ENCODE results near the gene CNTNAP5.

Gene CNTNAP5

DNA sequence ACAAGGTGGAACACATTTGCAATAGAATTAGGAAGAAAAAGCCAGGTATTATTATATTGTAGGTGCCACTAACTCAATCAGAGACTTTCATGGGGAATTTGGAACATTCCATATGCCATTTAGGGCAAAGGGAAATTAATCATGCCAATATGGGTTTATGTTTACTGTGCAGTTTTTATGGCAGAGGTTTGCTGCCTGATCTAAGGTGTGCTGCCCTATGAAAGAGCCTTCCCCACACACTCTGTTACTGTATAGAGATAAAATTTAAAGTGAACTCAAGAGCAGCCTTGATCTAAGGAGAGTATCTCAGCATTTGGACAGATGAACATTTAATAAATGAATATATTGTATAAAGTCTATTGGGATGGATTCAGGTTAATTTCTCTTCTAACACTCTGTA lies 771.6 kb downstream of the CNTNAP5 start:
- CTCF ChIA-PET, result no interaction called here
- TF ChIP-seq CTCF (IDR thresholded peaks at IDR 0.05; ENCODE audit: control extremely low read depth, extremely low read depth, low read depth, missing control alignments), result no peak
- no peak for DNase-seq (ENCODE audit: extremely low spot score)
- POLR2A ChIA-PET, result no interaction called here

- no peak for DNase-seq (ENCODE audit: extremely low spot score)
- no peak for TF ChIP-seq CTCF (IDR thresholded peaks at IDR 0.05; ENCODE audit: control extremely low read depth, extremely low read depth, low read depth, missing control alignments)
- ChIA-PET POLR2A (no interaction called here), CTCF (no interaction called here)
Measured at GRCh38 chr2:124797049-124797448, 772.0 kb downstream of the CNTNAP5 start.

GRCh38 chr2:124798551-124798950 lies 773.5 kb downstream of the CNTNAP5 start:
- POLR2A ChIA-PET, result no interaction called here
- TF ChIP-seq CTCF (IDR thresholded peaks at IDR 0.05; ENCODE audit: control extremely low read depth, extremely low read depth, low read depth, missing control alignments), result no peak
- CTCF ChIA-PET, result no interaction called here
- DNase-seq (ENCODE audit: extremely low spot score), result no peak

DNA sequence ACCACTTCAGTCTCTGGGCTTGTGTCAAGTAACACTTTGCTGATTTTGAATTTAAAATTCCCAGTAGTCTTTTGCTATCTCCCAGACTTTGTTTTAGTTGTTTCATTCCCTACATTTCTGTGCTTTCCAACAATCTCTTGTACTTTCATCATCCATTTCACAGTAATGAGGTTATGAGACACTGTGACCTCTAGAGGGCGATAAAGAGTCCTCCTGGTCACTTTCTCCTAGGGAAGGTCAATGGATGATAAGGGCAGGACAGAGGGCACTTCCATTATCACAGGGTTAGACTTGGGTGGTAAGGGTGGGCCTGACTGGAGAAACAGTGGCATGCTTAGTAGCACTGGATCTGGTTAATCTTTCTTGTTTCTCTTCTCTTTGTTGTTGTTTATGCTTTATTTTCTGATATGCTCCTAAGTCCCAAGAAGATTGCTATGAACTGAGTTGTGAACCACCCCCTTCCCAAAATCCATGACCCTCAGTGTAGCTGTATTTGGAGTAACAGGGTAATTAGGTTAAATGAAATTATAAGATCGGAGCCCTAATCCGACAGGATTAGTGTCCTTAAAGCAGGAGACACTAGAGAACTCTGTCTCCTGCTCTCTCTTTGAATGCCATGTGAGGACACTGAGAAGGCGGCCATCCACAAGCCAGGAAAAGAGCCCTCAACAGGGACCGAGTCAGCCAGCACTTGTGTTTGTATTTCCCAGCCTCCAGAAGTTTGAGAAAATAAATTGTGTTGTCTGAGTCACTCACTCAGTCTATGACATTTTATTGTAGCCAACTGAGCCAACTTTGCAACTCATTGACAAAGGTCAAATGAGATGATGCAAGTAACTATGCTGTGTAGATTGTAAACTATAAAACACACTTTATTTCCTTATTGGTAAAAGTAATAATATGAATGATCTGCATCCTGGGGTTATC lies 779.2 kb downstream of the CNTNAP5 start:
- ChIA-PET POLR2A (no interaction called here), CTCF (interaction anchor here (1.1 to 2.1 kb wide), 3 partner anchors 10 to 668 kb away, joined by 4 to 10 read pairs (median 5); no protein-coding TSS in a partner anchor)
- peak; percentile 74 for TF ChIP-seq CTCF (IDR thresholded peaks at IDR 0.05; ENCODE audit: control extremely low read depth, extremely low read depth, low read depth, missing control alignments)
- peak; percentile 40 for DNase-seq (ENCODE audit: extremely low spot score)

DNA sequence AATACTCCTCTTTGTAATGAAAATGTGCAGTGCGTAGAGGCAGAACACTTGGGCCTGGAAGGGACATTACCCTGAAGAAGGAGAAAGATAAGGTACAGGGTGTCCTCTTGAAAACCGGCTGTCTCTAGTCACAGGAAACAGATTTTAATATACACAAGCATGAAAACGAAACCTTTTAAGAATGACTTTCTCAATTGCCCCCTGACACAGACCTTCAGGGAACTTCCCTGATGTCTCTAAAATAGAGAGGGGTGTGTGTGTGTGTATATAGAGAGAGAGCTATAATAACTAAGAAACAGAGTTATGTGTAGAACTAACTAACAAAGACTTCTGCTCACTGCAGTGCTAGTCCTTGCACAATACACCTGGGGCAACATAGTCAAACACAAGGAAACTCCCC lies 780.0 kb downstream of the CNTNAP5 start:
- CTCF ChIA-PET, result interaction anchor here (1.1 to 2.1 kb wide), 3 partner anchors 9 to 667 kb away, joined by 4 to 10 read pairs (median 5); no protein-coding TSS in a partner anchor
- POLR2A ChIA-PET, result no interaction called here

DNA sequence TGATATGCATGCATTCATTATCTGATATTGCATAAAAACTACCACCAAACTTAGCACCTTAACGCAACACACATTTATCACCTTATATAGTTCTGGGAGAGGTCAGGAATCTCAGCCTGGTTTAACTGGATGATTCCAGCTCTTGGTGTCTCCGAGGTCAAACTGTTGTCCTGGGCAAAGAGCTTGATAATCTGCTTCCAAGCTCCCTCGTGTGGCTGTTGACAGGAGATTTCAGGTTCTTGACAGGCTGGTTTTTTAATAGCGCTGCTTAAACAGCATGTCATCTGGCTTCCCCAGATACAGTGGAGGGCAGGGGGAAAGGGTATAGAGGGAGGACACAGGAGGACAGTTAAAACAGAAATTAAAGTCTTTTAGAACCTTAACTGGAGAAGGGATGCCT lies 785.0 kb downstream of the CNTNAP5 start:
- no peak for TF ChIP-seq CTCF (IDR thresholded peaks at IDR 0.05; ENCODE audit: control extremely low read depth, extremely low read depth, low read depth, missing control alignments)
- DNase-seq (ENCODE audit: extremely low spot score), result no peak
- ChIA-PET CTCF (interaction anchor here (1.6 kb wide), 1 partner anchor 10 kb away, joined by 6 read pairs; no protein-coding TSS in a partner anchor), POLR2A (no interaction called here)

More for the DNA sequence above, 780.0 kb downstream of the CNTNAP5 start:
- peak; percentile 10 for DNase-seq (ENCODE audit: extremely low spot score)
- no peak for TF ChIP-seq CTCF (IDR thresholded peaks at IDR 0.05; ENCODE audit: control extremely low read depth, extremely low read depth, low read depth, missing control alignments)

Data from GM10248 (cell line).